BLaER1 (cell line): ENCODE data around the gene WDFY1.

Experiments used
- H3K27ac ChIP-seq: shearing (Covaris generic); formaldehyde crosslinking; 2 replicates; pipeline ENCODE4 v1.8.1; 2022
- H3K27me3 ChIP-seq: shearing (Covaris generic); formaldehyde crosslinking; 2 replicates; pipeline ENCODE4 v1.8.1; 2022
- H3K36me3 ChIP-seq: shearing (Covaris generic); formaldehyde crosslinking; 2 replicates; pipeline ENCODE4 v1.8.1; 2022
- H3K4me1 ChIP-seq: shearing (Covaris generic); formaldehyde crosslinking; 2 replicates; pipeline ENCODE4 v1.8.1; 2022
- H3K4me2 ChIP-seq: shearing (Covaris generic); formaldehyde crosslinking; 2 replicates; pipeline ENCODE4 v1.8.1; 2022
- H3K4me3 ChIP-seq: shearing (Covaris generic); formaldehyde crosslinking; 2 replicates; pipeline ENCODE4 v1.8.1; 2022
- H3K9ac ChIP-seq: shearing (Covaris generic); formaldehyde crosslinking; 2 replicates; pipeline ENCODE4 v1.8.1; 2022
- H3K9me3 ChIP-seq: shearing (Covaris generic); formaldehyde crosslinking; 2 replicates; pipeline ENCODE4 v1.8.1; 2022
- H4K20me1 ChIP-seq: shearing (Covaris generic); formaldehyde crosslinking; 2 replicates; pipeline ENCODE4 v1.8.1; 2022
- Cebpa-rat ChIP-seq: shearing (Covaris generic); IDR thresholded peaks from 2 replicates; pipeline ENCODE4 v1.8.1; 2022

Gene WDFY1

DNA sequence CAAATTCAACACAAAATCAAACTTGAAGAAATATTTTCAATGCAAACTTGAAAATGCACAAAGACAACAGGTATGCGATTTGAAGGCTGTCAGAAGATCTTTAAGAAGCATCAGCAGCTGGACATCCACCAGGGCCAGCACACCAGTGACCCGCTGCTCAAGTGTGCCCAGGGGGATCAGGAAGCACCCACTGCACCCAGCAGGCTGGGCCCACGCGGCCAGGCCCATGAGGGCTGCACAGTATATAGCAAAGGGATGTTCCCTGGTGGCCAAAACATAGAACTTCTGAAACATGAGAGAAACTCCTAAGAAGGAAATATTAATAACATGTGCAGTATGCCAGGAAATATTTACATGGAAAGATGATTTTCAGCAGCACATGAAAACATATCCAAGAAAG, 25.0 kb downstream of the WDFY1 start:
- TF ChIP-seq Cebpa-rat: no peak
- Histone ChIP-seq H4K20me1 (peaks cover 30% of the 10 kb centered on the region; the same call in 1 of the 2 replicates), H3K4me1 (peaks cover 19% of the 10 kb centered on the region), H3K4me3 (no peak overlapping the region), H3K27me3 (no peaks in the 10 kb centered on the region), H3K36me3 (peaks cover 71% of the 10 kb centered on the region), H3K9me3 (peaks cover 28% of the 10 kb centered on the region), H3K4me2 (no peak overlapping the region; the same call in 1 of the 2 replicates), H3K9ac (no peak overlapping the region), H3K27ac (no peak overlapping the region)

DNA sequence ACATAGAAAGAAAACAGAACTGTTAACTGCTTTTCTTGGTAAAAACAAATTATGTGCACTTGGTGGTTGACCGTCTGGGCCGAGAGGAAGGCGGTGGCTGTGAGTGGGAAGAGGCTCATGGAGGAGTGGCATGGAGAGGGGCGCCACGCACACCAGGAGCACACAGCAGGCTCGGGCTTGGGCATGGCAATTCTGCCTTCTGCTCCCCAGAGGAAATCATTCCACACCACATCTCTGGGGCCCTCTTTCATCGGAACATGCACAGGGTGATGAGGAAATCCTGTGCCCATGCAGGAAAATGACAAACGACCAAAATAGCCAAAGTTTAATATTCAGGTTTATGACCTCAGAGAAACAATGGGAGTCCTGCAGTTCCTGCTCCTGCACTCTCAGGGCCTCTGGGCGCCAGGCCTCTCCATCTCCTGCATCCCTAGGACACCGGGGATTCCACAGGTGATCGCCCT, 26.4 kb downstream of the WDFY1 start:
- Histone ChIP-seq H3K9ac (no peak overlapping the region), H3K4me2 (peak overlapping the region; percentile 67), H4K20me1 (peaks cover 30% of the 10 kb centered on the region; the same call in 1 of the 2 replicates), H3K27ac (peak overlapping the region; percentile 53; the same call in 1 of the 2 replicates), H3K4me1 (peaks cover 19% of the 10 kb centered on the region), H3K36me3 (peaks cover 75% of the 10 kb centered on the region), H3K9me3 (peaks cover 21% of the 10 kb centered on the region), H3K4me3 (0 out of 2 replicates have a peak overlapping the region, but pooled peaks have one; percentile 8), H3K27me3 (no peaks in the 10 kb centered on the region)
- no peak for TF ChIP-seq Cebpa-rat

DNA sequence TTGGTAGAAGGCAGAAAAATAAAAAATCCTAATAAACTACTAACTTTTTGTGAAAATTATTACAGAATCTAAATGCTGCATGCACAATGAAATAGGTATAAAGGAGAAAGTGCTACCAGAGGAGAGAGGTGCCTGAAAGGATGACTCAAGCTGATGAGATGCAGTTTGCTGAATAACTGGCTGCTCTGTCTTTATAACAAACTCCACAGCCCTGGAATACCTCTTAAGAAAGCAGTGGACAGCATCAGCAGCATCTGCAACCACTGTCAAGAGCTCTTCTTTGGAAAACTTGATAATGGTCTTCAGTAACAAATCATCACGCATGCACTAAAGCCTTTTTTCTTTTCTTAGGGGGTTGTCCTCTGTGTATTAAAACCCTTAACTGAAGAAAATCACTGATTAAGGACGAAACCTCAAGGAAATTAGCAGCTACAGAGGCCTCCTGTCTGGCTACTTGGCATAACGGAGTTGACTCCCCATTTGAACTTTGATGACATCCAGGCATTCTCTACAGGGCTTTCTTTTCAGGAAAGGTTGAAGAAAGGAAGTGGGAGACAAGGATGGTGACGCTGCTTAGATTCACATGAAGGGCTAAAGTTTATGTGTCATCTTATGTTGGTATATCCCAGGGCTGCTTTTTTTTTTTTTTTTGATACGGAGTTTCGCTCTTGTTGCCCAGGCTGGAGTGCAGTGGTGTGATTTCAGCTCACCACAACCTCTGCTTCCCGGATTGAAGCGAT, 28.8 kb downstream of the WDFY1 start:
- Histone ChIP-seq H4K20me1 (peaks cover 25% of the 10 kb centered on the region; the same call in 1 of the 2 replicates), H3K9ac (no peak overlapping the region), H3K27me3 (no peaks in the 10 kb centered on the region), H3K4me2 (no peak overlapping the region), H3K36me3 (peaks cover 74% of the 10 kb centered on the region), H3K9me3 (0 out of 2 replicates have a peak, but pooled peaks cover 11% of the 10 kb centered on the region), H3K4me1 (peaks cover 19% of the 10 kb centered on the region), H3K27ac (no peak overlapping the region), H3K4me3 (no peak overlapping the region)
- no peak for TF ChIP-seq Cebpa-rat

DNA sequence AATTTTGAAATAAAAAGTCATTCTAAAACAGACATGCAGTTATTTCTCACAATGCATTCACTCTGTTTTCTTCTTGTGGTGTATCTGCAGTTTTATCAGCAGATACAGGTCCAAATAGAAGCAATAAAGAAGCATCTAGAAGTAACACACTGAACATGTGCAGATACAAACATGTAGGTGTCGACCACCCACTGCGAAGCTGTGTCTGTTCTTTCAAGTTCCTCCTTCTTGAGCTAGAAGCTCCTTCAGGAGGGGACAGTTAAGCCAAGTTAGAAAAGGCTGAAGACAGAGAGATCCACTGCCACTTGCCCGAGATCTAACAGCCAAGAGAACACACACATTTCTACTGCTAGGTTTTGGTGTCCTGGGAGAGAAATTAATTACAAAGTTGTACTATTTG, 30.1 kb downstream of the WDFY1 start:
- H3K4me1 ChIP-seq: peaks cover 17% of the 10 kb centered on the region
- H3K27me3 ChIP-seq: no peaks in the 10 kb centered on the region
- H3K4me2 ChIP-seq: no peak overlapping the region
- H3K4me3 ChIP-seq: no peak overlapping the region
- no peak overlapping the region for H3K27ac ChIP-seq
- no peak for TF ChIP-seq Cebpa-rat
- peaks cover 16% of the 10 kb centered on the region; the same call in 1 of the 2 replicates for H4K20me1 ChIP-seq
- H3K9ac ChIP-seq: no peak overlapping the region
- peaks cover 66% of the 10 kb centered on the region for H3K36me3 ChIP-seq
- H3K9me3 ChIP-seq: 0 out of 2 replicates have a peak, but pooled peaks cover 10% of the 10 kb centered on the region

DNA sequence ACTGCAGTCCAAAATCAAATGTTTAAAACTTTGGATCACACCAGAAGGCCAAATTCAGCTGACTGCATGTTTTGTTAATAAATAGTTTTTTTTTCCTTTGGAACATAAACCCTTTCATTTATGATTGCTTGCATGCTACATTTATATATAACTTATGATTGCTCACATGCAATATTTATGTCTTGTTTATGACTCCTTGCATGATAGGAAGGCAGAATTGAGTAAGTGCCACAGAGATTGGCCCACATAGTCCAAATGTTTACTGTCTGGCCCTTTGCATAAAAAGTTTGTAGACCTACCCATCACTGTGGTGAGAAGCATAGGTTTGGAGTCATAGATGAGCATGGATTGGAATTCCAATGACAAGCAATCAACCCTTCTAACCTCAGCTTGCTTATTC, 30.8 kb downstream of the WDFY1 start:
- TF ChIP-seq Cebpa-rat: no peak
- Histone ChIP-seq H3K27me3 (no peaks in the 10 kb centered on the region), H3K27ac (no peak overlapping the region)

DNA sequence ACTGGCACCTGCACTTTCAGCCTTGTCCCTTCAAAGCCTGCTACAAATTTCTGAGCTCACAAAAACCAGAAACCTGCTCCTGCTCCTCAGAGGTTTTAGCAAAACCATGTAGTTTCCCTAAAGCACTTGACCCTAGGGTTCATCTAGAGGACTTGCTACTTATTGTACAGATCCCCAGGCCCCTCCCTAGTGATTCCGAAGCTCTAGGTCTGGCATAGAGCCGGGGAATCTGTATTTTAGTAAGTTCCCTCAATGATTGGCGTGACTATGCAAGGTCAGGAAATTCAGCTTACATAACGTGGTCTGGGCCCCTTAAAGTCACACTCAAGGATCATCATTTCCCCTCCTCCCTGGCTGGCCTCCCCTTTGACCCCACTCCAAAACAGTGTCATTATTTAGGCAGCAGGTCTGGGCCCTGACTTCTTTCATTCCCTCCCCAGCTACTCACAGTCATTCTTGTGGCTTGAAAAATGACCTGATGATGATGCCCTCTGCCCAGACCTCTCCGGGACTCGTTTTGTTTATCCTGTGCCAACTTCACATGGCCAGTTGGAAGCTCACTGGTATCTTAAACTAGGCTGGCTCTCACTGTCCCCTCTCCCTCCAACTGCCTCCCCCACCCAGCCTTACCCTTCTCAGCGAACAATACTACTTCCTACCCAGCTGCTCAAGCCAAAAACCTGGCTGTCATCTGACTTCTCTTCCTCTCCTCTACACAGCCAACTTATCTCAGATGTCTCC, 36.0 kb downstream of the WDFY1 start:
- no peak for TF ChIP-seq Cebpa-rat
- Histone ChIP-seq H3K27me3 (no peaks in the 10 kb centered on the region), H3K9ac (no peak overlapping the region), H3K4me3 (no peak overlapping the region), H3K27ac (no peak overlapping the region), H3K9me3 (no peaks in the 10 kb centered on the region), H3K36me3 (peaks cover 39% of the 10 kb centered on the region), H3K4me1 (peaks cover 13% of the 10 kb centered on the region), H4K20me1 (peaks cover 20% of the 10 kb centered on the region; the same call in 1 of the 2 replicates), H3K4me2 (no peak overlapping the region)

More for the DNA sequence above, 30.8 kb downstream of the WDFY1 start:
- Histone ChIP-seq H3K36me3 (peaks cover 65% of the 10 kb centered on the region), H3K4me1 (peaks cover 10% of the 10 kb centered on the region), H3K9ac (no peak overlapping the region), H3K9me3 (0 out of 2 replicates have a peak, but pooled peaks cover 3% of the 10 kb centered on the region), H3K4me2 (no peak overlapping the region), H4K20me1 (peaks cover 13% of the 10 kb centered on the region; the same call in 1 of the 2 replicates), H3K4me3 (no peak overlapping the region)

DNA sequence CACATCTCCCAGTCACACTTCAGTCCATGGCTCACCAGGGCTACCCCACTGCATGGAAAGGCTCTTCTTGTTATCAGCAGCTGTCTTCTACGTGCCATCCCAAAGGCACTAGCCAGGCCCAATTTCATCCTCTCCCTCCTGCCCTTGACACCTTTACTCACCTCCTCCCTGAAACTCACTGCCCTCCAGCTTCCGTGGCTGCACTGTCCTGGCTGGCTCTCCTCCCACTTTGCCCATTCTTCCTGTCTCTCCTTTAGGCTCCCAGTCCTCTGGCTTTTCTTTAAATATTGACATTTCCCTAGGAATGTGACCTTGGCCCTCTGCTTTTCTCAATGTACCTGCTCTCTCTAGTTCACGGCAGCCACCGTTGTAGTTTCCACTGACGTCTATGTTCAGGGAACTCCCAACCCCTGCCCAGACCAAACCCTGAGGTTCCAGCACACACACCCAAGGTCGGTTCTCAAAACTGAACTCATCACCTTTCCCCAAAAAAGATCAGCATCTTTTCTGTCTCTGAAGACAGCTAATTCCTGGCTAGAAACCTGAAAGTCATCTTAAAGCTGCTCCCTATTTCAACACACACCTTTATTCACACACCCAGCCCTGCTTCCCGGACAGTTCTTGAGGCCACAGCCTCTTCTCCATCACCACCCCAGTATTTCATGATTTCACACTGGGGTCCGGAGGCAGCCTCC, 36.7 kb downstream of the WDFY1 start:
- H3K4me3 ChIP-seq: no peak overlapping the region
- peaks cover 44% of the 10 kb centered on the region for H3K36me3 ChIP-seq
- H3K9me3 ChIP-seq: no peaks in the 10 kb centered on the region
- H3K27me3 ChIP-seq: no peaks in the 10 kb centered on the region
- H3K4me2 ChIP-seq: no peak overlapping the region
- H3K27ac ChIP-seq: no peak overlapping the region
- no peak overlapping the region for H3K9ac ChIP-seq
- peaks cover 20% of the 10 kb centered on the region; the same call in 1 of the 2 replicates for H4K20me1 ChIP-seq
- H3K4me1 ChIP-seq: peaks cover 13% of the 10 kb centered on the region
- TF ChIP-seq Cebpa-rat: no peak

DNA sequence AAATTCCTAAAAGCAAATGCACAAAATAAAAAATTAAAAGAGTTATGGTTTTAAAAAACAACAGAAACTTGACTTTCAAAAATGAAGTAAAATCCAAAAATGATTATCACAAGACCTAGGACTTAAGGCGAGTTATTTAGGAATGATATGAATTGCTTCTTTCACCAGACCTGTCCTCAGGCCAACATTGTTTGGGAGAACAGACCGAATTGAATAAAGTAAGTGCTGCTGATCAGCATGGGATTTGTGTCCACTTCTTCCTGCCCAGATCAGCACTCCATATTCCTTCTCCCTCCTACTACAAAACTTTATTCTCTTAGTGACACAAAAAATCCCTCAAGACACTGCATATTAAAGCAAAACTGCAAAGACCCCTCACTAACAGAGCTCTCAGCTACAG, 39.1 kb downstream of the WDFY1 start:
- H3K4me1 ChIP-seq: peaks cover 13% of the 10 kb centered on the region
- H4K20me1 ChIP-seq: peaks cover 20% of the 10 kb centered on the region; the same call in 1 of the 2 replicates
- TF ChIP-seq Cebpa-rat: no peak

DNA sequence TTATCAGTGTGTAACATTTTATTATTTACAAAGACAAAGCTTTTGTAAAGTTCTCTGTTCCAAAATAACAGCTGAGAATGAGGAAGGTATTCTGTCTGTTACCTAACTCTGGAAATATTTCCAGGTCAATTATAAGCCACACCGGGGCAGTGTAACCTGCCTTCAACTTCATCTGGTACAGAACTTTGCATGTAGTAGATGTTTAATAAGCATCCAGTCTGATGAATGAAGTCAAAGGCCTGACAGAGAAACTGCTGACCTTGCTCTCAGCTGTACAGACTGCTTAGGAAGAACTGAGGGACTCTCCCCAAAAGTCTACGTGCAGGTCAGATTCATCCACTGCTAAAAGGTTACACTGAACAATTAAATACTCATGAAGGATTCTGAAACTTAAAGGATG, 43.3 kb downstream of the WDFY1 start:
- Histone ChIP-seq H3K9ac (no peak overlapping the region), H3K27ac (no peak overlapping the region), H3K4me1 (peaks cover 21% of the 10 kb centered on the region), H3K27me3 (no peaks in the 10 kb centered on the region), H3K4me3 (no peak overlapping the region), H3K36me3 (peaks cover 66% of the 10 kb centered on the region), H3K4me2 (no peak overlapping the region), H3K9me3 (no peaks in the 10 kb centered on the region), H4K20me1 (no peaks in the 10 kb centered on the region)
- TF ChIP-seq Cebpa-rat: no peak

More for the DNA sequence above, 39.1 kb downstream of the WDFY1 start:
- Histone ChIP-seq H3K36me3 (peaks cover 44% of the 10 kb centered on the region), H3K9me3 (no peaks in the 10 kb centered on the region), H3K27ac (no peak overlapping the region), H3K9ac (no peak overlapping the region), H3K4me2 (no peak overlapping the region), H3K27me3 (no peaks in the 10 kb centered on the region), H3K4me3 (no peak overlapping the region)
